Lower leg skin (tissue), 4 donors: ENCODE data around the gene CHD2. TPM values are rescaled to one million over a fixed set of nuclear protein-coding genes. Genes with fewer than 3 reads are reported as not detected.

Experiments
- DNase-seq, 2 donors: peaks; one replicate each; pipeline ENCODE4 v3.0.0-alpha.2; 2019; ENCODE audit warnings: low spot score in 2 of 2
- H3K4me3 ChIP-seq: fragments of 200-600 bp; sonication (generic); 2 replicates; pipeline ENCODE4 v1.5.1; 2017; ENCODE audit warnings: mild to moderate bottlenecking, low read depth; ENCODE audit not compliant: poor library complexity, severe bottlenecking
- POLR2A ChIP-seq, 2 donors: fragments of 450-650 bp; IDR thresholded peaks; one replicate each; pipeline ENCODE4 v1.6.1; 2016 to 2017; ENCODE audit warnings: antibody characterized with exemption in 2 of 2, mild to moderate bottlenecking in 1 of 2, moderate library complexity in 1 of 2
- WGBS, 2 donors: methylation state at CpG; one replicate each; pipeline ENCODE4 v1.1.5; 2018; 5-methylcytosine and 5-hydroxymethylcytosine counted together
- intact Hi-C: fragments of 100-400 bp; cut with DNase I; formaldehyde crosslinking; loops from one replicate; pipeline ENCODE4 v1.15.0; 2023; ENCODE audit warnings: low total_unique reads
- total RNA-seq, 4 donors: library from RNA; depleted of rRNA; stranded (reverse); fragments of >200 nt; gene quantifications; one replicate each; pipeline ENCODE4 v1.1.0, GENCODE V29; 2016
- TF ChIP-seq, protein P1 (sequence below), 3 donors: fragments of 450-650 bp; IDR thresholded peaks; one replicate each; pipeline ENCODE4 v1.5.1; 2016; ENCODE audit warnings: antibody characterized with exemption in 3 of 3, mild to moderate bottlenecking in 3 of 3, moderate library complexity in 2 of 3

The CHD2 gene
- total RNA-seq, 4 donors from 2014 or later = 75.8 to 175 (median 88.6) TPM

DNA sequence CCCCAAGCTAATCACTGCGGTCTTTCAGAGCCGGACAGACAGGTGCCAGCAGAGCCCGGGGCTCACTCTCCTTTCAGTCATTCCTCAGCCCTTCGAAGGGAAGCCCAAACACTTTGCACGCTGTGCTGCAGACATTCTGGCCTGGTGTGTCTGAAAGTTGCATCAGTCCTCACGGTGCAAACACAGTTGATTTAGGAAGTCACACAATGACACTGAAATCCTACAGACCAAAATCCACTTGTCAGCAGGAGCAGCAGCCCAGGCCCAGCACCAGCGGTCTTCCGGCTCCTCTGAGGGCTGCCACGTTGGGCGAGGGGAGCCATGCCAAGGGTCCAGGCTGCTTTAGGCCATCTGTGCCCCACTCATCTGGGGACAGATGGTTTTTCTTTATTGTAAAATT is 127.3 kb downstream of the CHD2 start:
- intact Hi-C loops = no loop called here
- no peak for TF ChIP-seq POLR2A (IDR thresholded peaks at IDR 0.05)
- TF ChIP-seq, protein P1, sequence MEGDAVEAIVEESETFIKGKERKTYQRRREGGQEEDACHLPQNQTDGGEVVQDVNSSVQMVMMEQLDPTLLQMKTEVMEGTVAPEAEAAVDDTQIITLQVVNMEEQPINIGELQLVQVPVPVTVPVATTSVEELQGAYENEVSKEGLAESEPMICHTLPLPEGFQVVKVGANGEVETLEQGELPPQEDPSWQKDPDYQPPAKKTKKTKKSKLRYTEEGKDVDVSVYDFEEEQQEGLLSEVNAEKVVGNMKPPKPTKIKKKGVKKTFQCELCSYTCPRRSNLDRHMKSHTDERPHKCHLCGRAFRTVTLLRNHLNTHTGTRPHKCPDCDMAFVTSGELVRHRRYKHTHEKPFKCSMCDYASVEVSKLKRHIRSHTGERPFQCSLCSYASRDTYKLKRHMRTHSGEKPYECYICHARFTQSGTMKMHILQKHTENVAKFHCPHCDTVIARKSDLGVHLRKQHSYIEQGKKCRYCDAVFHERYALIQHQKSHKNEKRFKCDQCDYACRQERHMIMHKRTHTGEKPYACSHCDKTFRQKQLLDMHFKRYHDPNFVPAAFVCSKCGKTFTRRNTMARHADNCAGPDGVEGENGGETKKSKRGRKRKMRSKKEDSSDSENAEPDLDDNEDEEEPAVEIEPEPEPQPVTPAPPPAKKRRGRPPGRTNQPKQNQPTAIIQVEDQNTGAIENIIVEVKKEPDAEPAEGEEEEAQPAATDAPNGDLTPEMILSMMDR (IDR thresholded peaks at IDR 0.05) = no peak
- H3K4me3 ChIP-seq = no peak overlapping the region
- DNase-seq = peak in 1 of 2 donors; percentile 78
- 77 to 82% methylated on average over 10 of the region's 10 CpGs for WGBS, 2 donors

DNA sequence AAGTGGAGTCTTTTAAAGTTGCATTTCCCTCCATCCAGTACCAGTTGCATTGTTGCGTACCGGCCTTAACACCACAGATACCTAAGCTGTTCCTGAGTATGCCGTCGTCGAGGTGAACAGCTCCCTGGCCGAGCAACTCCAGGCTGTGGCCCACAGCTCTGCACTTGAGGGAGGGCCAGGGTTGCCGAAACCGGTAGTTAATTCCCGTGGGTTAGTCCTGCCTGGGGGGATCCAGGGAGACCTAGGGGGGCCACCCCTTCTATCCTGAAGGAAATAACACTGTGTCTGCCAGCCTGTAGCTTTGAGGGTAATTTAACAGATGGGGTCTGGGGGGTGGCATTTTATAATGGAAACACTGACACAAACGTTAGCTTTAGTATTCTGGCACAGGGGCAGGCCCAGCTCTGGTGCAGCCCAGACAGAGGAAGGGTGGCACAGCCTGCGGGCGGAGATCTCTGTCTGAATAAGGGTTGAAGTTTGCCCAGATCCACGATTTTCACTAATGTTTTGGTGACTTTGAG is 128.0 kb downstream of the CHD2 start:
- TF ChIP-seq, protein P1 (IDR thresholded peaks at IDR 0.05) = no peak
- no peak for TF ChIP-seq POLR2A (IDR thresholded peaks at IDR 0.05)
- no peak overlapping the region for H3K4me3 ChIP-seq
- WGBS, 2 donors = 29 to 41% methylated on average over 13 of the region's 13 CpGs
- DNase-seq = peak in 1 of 2 donors; percentile 85
- intact Hi-C loops = no loop called here

DNA sequence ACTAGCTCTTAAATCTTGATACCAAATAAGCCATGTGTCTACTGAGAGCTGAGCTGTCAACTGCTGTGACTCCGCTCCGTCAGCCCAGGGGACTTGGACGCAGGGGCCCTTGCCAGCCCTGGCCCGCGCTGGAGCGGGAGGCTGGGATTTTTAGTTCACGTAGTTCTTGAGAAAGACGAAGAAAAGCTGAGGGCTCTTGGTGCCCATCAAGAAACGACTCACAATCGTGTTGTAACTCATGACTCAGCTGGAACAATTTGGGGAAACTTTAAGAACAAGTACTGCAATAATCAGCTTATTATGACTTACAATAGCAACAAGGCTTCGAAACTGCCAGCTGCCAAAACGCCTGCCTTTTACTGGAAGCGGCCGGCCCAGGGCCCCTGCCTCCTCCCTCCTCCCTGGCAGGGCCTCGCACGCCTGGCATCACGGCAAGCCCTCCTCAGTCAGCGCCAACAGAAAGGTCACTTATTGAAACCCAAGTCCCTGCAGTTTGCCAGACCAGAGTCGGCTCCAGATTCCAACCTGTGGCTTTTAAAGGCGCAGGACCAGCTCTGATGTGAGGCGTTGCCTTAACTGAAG is 128.6 kb downstream of the CHD2 start:
- H3K4me3 ChIP-seq = no peak overlapping the region
- intact Hi-C loops = no loop called here
- no peak for TF ChIP-seq POLR2A (IDR thresholded peaks at IDR 0.05)
- TF ChIP-seq, protein P1 (IDR thresholded peaks at IDR 0.05) = no peak
- WGBS, 2 donors = 17 to 19% methylated on average over 19 to 21 of the region's 21 CpGs
- peak; percentile 79 to 96 for DNase-seq

DNA sequence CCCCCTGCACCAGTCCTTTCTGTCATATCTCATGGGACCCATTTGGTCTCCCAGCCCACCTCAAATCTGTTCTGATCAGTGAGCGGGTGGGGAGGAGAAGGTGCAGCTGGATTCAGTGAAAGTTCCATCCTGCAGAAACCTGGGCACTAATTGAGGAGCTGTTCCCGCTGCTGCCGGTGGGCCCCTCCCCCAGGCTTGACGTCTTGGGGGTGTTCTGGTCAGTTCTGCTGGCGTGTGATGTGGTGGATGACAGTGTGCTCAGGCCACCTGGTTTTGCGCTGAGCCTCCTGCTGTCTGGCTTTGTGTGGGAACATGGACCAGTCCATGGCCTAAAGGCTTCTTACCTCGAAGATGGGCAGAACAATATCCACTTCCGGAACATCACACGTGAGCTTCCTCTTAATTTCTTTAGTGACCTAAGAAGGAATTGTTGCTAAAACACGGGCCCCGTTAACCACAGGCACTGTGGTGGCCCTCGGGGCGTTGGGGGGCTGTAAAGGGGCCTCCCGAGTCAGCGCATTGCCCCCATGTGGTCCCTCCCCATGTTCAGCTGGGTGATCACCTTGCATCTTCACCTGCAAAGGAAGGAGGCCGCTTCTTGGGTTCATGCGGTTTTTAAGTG is 129.2 kb downstream of the CHD2 start:
- peak in 1 of 2 donors; percentile 85 for DNase-seq
- intact Hi-C loops = no loop called here
- no peak overlapping the region for H3K4me3 ChIP-seq
- WGBS, 2 donors = 36 to 41% methylated on average over 17 of the region's 17 CpGs
- no peak for TF ChIP-seq POLR2A (IDR thresholded peaks at IDR 0.05)
- TF ChIP-seq, protein P1 (IDR thresholded peaks at IDR 0.05) = no peak

DNA sequence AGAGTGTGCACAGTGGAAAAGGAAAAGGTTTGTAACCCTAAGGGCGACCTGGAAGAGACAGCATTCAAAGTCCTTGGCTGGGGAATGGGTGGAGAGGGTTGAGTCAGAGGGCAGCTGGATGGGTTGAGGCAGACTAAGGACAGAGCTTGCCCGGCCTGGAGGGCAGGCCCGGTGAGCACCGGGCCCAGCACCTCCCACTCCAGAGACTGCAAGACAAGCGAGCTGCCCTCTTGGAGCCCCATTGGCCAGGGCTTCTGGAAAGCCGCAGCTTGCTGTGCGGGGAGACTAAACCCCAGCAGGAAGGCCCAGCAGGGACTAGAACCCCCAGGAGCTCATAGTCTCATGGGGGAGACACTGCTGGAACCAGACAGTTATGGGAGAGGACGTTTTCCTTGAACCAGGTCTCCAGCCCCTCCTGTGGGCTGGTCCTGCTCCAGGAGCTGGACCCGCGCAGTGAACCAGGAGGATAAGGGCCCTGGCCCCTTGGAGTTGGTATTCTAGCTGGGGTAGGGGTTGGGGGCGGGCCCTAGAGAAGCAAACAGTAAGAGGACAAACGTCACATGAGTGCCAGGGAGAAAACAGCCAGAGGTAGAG is 129.8 kb downstream of the CHD2 start:
- peak in 1 of 2 donors; percentile 83 for DNase-seq
- TF ChIP-seq POLR2A (IDR thresholded peaks at IDR 0.05) = no peak
- TF ChIP-seq, protein P1 (IDR thresholded peaks at IDR 0.05) = no peak
- intact Hi-C loops = no loop called here
- H3K4me3 ChIP-seq = no peak overlapping the region
- WGBS, 2 donors = 54 to 57% methylated on average over 12 of the region's 12 CpGs
